ENCODE results near the gene DYRK3.

DYRK3 gene

DNA sequence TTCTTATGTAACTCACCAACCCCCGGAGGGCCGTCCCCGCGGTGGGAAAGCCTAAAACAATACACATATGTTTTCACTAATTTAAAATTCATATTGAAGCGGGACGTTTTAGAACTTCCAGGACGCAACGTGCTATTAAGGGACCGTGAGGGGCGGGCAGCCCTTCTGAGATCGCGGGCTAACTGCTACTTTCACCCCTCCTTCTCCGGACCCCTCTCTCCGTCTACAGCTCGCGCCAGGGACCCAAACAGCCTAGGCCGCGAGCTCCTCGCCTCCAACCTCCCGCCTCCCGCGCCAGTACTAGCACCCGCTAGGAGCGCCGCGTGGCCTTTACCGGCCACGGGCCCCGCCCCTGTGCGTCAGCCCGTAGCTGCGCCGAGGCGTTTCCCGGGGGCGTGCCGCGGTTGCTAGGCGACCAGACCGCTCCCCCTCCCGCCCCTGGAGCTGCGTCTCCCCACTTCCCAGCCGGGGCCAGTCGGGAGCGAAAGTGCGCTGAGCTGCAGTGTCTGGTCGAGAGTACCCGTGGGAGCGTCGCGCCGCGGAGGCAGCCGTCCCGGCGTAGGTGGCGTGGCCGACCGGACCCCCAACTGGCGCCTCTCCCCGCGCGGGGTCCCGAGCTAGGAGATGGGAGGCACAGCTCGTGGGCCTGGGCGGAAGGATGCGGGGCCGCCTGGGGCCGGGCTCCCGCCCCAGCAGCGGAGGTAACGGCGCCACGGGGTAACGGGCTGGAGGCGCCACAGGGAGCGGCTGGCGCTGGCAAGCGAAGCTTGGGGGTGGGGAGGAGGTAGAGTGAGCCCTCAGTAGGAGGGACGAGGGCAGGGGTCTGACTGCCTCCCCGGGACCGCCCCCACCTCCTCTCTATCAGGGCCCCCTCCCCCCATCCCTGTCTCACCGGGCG lies at the start of gene DYRK3 (continued):
- TF ChIP-seq ZNF391 (tag by site-specific recombination; IDR thresholded peaks at IDR 0.05; ENCODE audit: borderline replicate concordance, low read depth) (0 out of 2 replicates have a peak, but pooled peaks have one; percentile 30), ZNF843 (tag by site-specific recombination; IDR thresholded peaks at IDR 0.05) (peak; percentile 13; the same call in 1 of the 2 replicates), ZNF354C (tag by site-specific recombination; IDR thresholded peaks at IDR 0.05; ENCODE audit: borderline replicate concordance, low read depth) (no peak), SP7 (tag by site-specific recombination; IDR thresholded peaks at IDR 0.05) (peak; percentile 87), ZNF146 (tag by site-specific recombination; IDR thresholded peaks at IDR 0.05) (no peak), ZNF621 (tag by site-specific recombination; IDR thresholded peaks at IDR 0.05) (no peak), ZFP37 (tag by site-specific recombination; IDR thresholded peaks at IDR 0.05) (peak; percentile 91), KLF8 (tag by site-specific recombination; IDR thresholded peaks at IDR 0.05) (peak; percentile 97; the same call in 1 of the 2 replicates), ZIC2 (tag by site-specific recombination; IDR thresholded peaks at IDR 0.05) (peak; percentile 98), ZNF274 (IDR thresholded peaks at IDR 0.05; ENCODE audit: low read length) (no peak), ZNF274 (tag by site-specific recombination; IDR thresholded peaks at IDR 0.05; ENCODE audit: borderline replicate concordance) (no peak), KLF7 (tag by site-specific recombination; IDR thresholded peaks at IDR 0.05; ENCODE audit: borderline replicate concordance) (peak; percentile 59; the same call in 1 of the 2 replicates), KLF9 (tag by site-specific recombination; IDR thresholded peaks at IDR 0.05; ENCODE audit: low read depth) (peak; percentile 99), ZNF19 (tag by site-specific recombination; IDR thresholded peaks at IDR 0.05; ENCODE audit: low read depth) (no peak), ZEB2 (tag by site-specific recombination; IDR thresholded peaks at IDR 0.05) (peak; percentile 91), KLF1 (tag by site-specific recombination; IDR thresholded peaks at IDR 0.05) (peak; percentile 95), ZNF16 (tag by site-specific recombination; IDR thresholded peaks at IDR 0.05; ENCODE audit: low read depth) (no peak), ZFHX2 (tag by site-specific recombination; conservative IDR thresholded peaks at IDR 0.05) (peak; percentile 98), ZNF366 (tag by site-specific recombination; conservative IDR thresholded peaks at IDR 0.05) (peak; percentile 77), ZNF600 (tag by site-specific recombination; IDR thresholded peaks at IDR 0.05) (peak; percentile 98), ZNF768 (tag by site-specific recombination; IDR thresholded peaks at IDR 0.05) (no peak), ZSCAN30 (tag by site-specific recombination; IDR thresholded peaks at IDR 0.05) (0 out of 2 replicates have a peak, but pooled peaks have one; percentile 15), ZSCAN16 (tag by site-specific recombination; IDR thresholded peaks at IDR 0.05) (0 out of 2 replicates have a peak, but pooled peaks have one; percentile 11), ZNF423 (tag by site-specific recombination; IDR thresholded peaks at IDR 0.05) (peak; percentile 58), ZNF155 (tag by site-specific recombination; IDR thresholded peaks at IDR 0.05) (no peak), ZNF23 (tag by site-specific recombination; IDR thresholded peaks at IDR 0.05; ENCODE audit: borderline replicate concordance) (no peak), ZNF791 (tag by site-specific recombination; IDR thresholded peaks at IDR 0.05) (no peak), ZBTB17 (tag by site-specific recombination; IDR thresholded peaks at IDR 0.05) (peak; percentile 75), SP2 (tag by site-specific recombination; IDR thresholded peaks at IDR 0.05) (peak; percentile 92), ZNF341 (tag by site-specific recombination; IDR thresholded peaks at IDR 0.05; ENCODE audit: low read depth) (peak; percentile 86)
- TF ChIP-seq, protein P1, sequence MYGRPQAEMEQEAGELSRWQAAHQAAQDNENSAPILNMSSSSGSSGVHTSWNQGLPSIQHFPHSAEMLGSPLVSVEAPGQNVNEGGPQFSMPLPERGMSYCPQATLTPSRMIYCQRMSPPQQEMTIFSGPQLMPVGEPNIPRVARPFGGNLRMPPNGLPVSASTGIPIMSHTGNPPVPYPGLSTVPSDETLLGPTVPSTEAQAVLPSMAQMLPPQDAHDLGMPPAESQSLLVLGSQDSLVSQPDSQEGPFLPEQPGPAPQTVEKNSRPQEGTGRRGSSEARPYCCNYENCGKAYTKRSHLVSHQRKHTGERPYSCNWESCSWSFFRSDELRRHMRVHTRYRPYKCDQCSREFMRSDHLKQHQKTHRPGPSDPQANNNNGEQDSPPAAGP (tag by site-specific recombination; IDR thresholded peaks at IDR 0.05), result peak; percentile 58; the same call in 1 of the 2 replicates
- TF ChIP-seq, protein P2, sequence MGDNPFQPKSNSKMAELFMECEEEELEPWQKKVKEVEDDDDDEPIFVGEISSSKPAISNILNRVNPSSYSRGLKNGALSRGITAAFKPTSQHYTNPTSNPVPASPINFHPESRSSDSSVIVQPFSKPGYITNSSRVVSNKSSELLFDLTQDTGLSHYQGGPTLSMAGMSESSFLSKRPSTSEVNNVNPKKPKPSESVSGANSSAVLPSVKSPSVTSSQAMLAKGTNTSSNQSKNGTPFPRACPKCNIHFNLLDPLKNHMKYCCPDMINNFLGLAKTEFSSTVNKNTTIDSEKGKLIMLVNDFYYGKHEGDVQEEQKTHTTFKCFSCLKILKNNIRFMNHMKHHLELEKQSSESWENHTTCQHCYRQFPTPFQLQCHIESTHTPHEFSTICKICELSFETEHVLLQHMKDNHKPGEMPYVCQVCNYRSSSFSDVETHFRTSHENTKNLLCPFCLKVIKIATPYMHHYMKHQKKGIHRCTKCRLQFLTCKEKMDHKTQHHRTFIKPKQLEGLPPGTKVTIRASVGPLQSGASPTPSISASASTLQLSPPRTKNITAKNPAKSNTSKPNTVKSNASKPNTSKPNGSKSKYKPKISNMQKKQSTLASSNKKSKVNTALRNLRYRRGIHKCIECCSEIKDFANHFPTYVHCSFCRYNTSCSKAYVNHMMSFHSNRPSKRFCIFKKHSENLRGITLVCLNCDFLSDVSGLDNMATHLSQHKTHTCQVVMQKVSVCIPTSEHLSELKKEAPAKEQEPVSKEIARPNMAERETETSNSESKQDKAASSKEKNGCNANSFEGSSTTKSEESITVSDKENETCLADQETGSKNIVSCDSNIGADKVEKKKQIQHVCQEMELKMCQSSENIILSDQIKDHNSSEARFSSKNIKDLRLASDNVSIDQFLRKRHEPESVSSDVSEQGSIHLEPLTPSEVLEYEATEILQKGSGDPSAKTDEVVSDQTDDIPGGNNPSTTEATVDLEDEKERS (tag by site-specific recombination; IDR thresholded peaks at IDR 0.05), result no peak
- TF ChIP-seq, protein P3, sequence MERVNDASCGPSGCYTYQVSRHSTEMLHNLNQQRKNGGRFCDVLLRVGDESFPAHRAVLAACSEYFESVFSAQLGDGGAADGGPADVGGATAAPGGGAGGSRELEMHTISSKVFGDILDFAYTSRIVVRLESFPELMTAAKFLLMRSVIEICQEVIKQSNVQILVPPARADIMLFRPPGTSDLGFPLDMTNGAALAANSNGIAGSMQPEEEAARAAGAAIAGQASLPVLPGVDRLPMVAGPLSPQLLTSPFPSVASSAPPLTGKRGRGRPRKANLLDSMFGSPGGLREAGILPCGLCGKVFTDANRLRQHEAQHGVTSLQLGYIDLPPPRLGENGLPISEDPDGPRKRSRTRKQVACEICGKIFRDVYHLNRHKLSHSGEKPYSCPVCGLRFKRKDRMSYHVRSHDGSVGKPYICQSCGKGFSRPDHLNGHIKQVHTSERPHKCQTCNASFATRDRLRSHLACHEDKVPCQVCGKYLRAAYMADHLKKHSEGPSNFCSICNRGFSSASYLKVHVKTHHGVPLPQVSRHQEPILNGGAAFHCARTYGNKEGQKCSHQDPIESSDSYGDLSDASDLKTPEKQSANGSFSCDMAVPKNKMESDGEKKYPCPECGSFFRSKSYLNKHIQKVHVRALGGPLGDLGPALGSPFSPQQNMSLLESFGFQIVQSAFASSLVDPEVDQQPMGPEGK (tag by site-specific recombination; IDR thresholded peaks at IDR 0.05), result peak; percentile 97
- TF ChIP-seq, protein P4, sequence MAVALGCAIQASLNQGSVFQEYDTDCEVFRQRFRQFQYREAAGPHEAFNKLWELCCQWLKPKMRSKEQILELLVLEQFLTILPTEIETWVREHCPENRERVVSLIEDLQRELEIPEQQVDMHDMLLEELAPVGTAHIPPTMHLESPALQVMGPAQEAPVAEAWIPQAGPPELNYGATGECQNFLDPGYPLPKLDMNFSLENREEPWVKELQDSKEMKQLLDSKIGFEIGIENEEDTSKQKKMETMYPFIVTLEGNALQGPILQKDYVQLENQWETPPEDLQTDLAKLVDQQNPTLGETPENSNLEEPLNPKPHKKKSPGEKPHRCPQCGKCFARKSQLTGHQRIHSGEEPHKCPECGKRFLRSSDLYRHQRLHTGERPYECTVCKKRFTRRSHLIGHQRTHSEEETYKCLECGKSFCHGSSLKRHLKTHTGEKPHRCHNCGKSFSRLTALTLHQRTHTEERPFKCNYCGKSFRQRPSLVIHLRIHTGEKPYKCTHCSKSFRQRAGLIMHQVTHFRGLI (tag by site-specific recombination; IDR thresholded peaks at IDR 0.05), result no peak
